B cell (primary cell): Measurements from ENCODE around the gene KPNA4. TPM values are rescaled to one million over a fixed set of nuclear protein-coding genes. Genes with fewer than 3 reads are reported as not detected.
"Not testable (repeated sequence)": the region's sequence is repeated elsewhere in the genome, so short reads cannot be mapped to it uniquely, and the experiment has no call there.

ENCODE experiments used
- ATAC-seq: fragments of 200-7000 bp; cut with Tn5 transposase; one replicate; pipeline ENCODE4 v1.10.0; 2021; ENCODE audit warnings: low read depth, mild to moderate bottlenecking, moderate number of reproducible peaks, moderate library complexity
- CTCF ChIA-PET: fragments of 350-600 bp; sonication (Branson Sonifier 250); formaldehyde crosslinking; loops from one replicate; lab custom pipeline; 2021; ENCODE audit warnings: antibody characterized with exemption, inconsistent platforms; lab: Charles Lee
- POLR2A ChIA-PET: fragments of 350-600 bp; sonication (Branson Sonifier 250); formaldehyde crosslinking; loops from one replicate; lab custom pipeline; 2021; ENCODE audit warnings: antibody characterized with exemption; lab: Charles Lee
- DNase-seq: peaks from one replicate; pipeline ENCODE4 v3.0.0; 2013
- H2AFZ ChIP-seq: 2 replicates; pipeline ENCODE4 v1.6.1; 2012; ENCODE audit warnings: mild to moderate bottlenecking, low read depth, low read length; ENCODE audit not compliant: insufficient read depth, poor library complexity, severe bottlenecking
- H3K27ac ChIP-seq, 2 donors: 1 replicate in 1 of 2; 2 replicates in 1 of 2; pipeline ENCODE4 v1.5.1; 2012 to 2013; ENCODE audit warnings: low read length in 2 of 2, mild to moderate bottlenecking in 2 of 2, moderate library complexity in 1 of 2
- H3K27me3 ChIP-seq, 4 experiments: fragments of 200-600 bp in 1 of 4; sonication (generic) in 1 of 4; replicated peaks in 1 of 4; 1 replicate in 2 of 4; 2 replicates in 2 of 4; pipeline versions ENCODE4 v1.6.1 to v1.7.0; 2013 to 2016; ENCODE audit warnings: low read length in 3 of 4, mild to moderate bottlenecking in 2 of 4, mixed read lengths in 1 of 4, moderate library complexity in 1 of 4; ENCODE audit not compliant: insufficient read depth in 4 of 4, control insufficient read depth in 3 of 4; ENCODE audit errors: control extremely low read depth in 1 of 4
- H3K36me3 ChIP-seq, 2 experiments: replicated peaks in 1 of 2; 1 replicate in 1 of 2; 2 replicates in 1 of 2; pipeline versions ENCODE4 v1.6.1 to v1.7.1; 2013; ENCODE audit warnings: low read length in 1 of 2; ENCODE audit not compliant: insufficient read depth in 2 of 2, control insufficient read depth in 1 of 2; ENCODE audit errors: control extremely low read depth in 1 of 2, extremely low read depth in 1 of 2
- H3K4me1 ChIP-seq, 2 donors: fragments of 200-600 bp in 1 of 2; sonication (generic) in 1 of 2; 1 replicate in 1 of 2; 2 replicates in 1 of 2; pipeline versions ENCODE4 v1.5.1 to v1.6.1; 2013 to 2017; ENCODE audit warnings: low read length in 2 of 2; ENCODE audit not compliant: control insufficient read depth in 2 of 2, insufficient read depth in 2 of 2
- H3K4me2 ChIP-seq: replicated peaks from 2 replicates; pipeline ENCODE3; 2012; ENCODE audit warnings: mild to moderate bottlenecking, low read depth, low read length; ENCODE audit not compliant: poor library complexity, severe bottlenecking
- H3K4me3 ChIP-seq, 5 experiments: fragments of 200-600 bp in 1 of 5; sonication (generic) in 1 of 5; 1 replicate in 3 of 5; 2 replicates in 2 of 5; pipeline versions ENCODE4 v1.5.1 to v1.7.0; 2011 to 2016; ENCODE audit warnings: low read length in 4 of 5, mild to moderate bottlenecking in 4 of 5, low read depth in 2 of 5, control low read depth in 1 of 5, moderate library complexity in 1 of 5; ENCODE audit not compliant: insufficient read depth in 1 of 5; ENCODE audit errors: control extremely low read depth in 1 of 5, extremely low read depth in 1 of 5
- H3K79me2 ChIP-seq: fragments of 200-600 bp; sonication (generic); one replicate; pipeline ENCODE4 v1.6.0; 2016; ENCODE audit warnings: low read length; ENCODE audit not compliant: control insufficient read depth, insufficient read depth
- H3K9ac ChIP-seq: fragments of 200-600 bp; sonication (generic); 2 replicates; pipeline ENCODE4 v1.6.1; 2017; ENCODE audit warnings: mild to moderate bottlenecking, low read length, moderate library complexity
- H3K9me3 ChIP-seq, 3 donors: one replicate each; pipeline versions ENCODE4 v1.6.1 to v1.7.1; 2013; ENCODE audit warnings: low read length in 2 of 3; ENCODE audit not compliant: control insufficient read depth in 2 of 3, insufficient read depth in 1 of 3; ENCODE audit errors: control extremely low read depth in 1 of 3
- H4K20me1 ChIP-seq: 2 replicates; pipeline ENCODE4 v1.6.0; 2012; ENCODE audit warnings: mild to moderate bottlenecking, low read length; ENCODE audit not compliant: insufficient read depth, control insufficient read depth, poor library complexity, severe bottlenecking
- H3K27ac Mint-ChIP-seq: one replicate; pipeline ENCODE4 v1.8.0; 2021; ENCODE audit warnings: mixed read lengths
- H3K27me3 Mint-ChIP-seq: one replicate; pipeline ENCODE4 v1.8.0; 2021; ENCODE audit warnings: mixed read lengths
- H3K4me1 Mint-ChIP-seq: one replicate; pipeline ENCODE4 v1.8.0; 2021; ENCODE audit warnings: mixed read lengths
- H3K4me3 Mint-ChIP-seq: one replicate; pipeline ENCODE4 v1.8.0; 2021; ENCODE audit warnings: mixed read lengths
- H3K9me3 Mint-ChIP-seq: one replicate; pipeline ENCODE4 v1.8.0; 2022; ENCODE audit warnings: mixed read lengths; ENCODE audit not compliant: insufficient read depth
- CTCF ChIP-seq: fragments of 200-600 bp; IDR thresholded peaks from one replicate; pipeline ENCODE4 v1.8.0; 2022; ENCODE audit warnings: antibody characterized with exemption, mild to moderate bottlenecking
- EZH2 ChIP-seq: IDR thresholded peaks from 2 replicates; pipeline ENCODE4 v1.6.1; 2012; ENCODE audit warnings: borderline replicate concordance, low read depth, mild to moderate bottlenecking, moderate library complexity, low read length; ENCODE audit not compliant: insufficient read depth, poor library complexity, severe bottlenecking
- WGBS: methylation state at CpG from one replicate; pipeline ENCODE4 v1.1.5; 2013; ENCODE audit warnings: missing lambda C conversion rate; ENCODE audit not compliant: insufficient coverage; 5-methylcytosine and 5-hydroxymethylcytosine counted together
- intact Hi-C: fragments of 100-400 bp; cut with micrococcal nuclease; formaldehyde crosslinking; loops from one replicate; pipeline ENCODE4 v1.10.0; 2022
- polyA plus RNA-seq: library from polyadenylated mRNA; depleted of rRNA; stranded (reverse); fragments of >200 nt; gene quantifications from 2 replicates; pipeline ENCODE4 v1.2.3, GENCODE V29; 2012
- total RNA-seq, 2 donors: library from RNA; stranded (reverse); fragments of 120-200 nt in 1 of 2; gene quantifications; 1 replicate in 1 of 2; 2 replicates in 1 of 2; pipeline versions ENCODE4 v1.2.3 to v1.2.4, GENCODE V29; 2013 to 2022

The KPNA4 gene
- total and polyA plus RNA-seq, 2 donors (not counting 1 experiment from before 2014, with no cell fraction given) = 9.6 to 55.1 TPM

GRCh38 chr3:160454995-160455394 is 110.4 kb downstream of the KPNA4 start:
- Histone ChIP-seq H4K20me1 (no peaks in the 10 kb centered on the region), H3K79me2 (no peaks in the 10 kb centered on the region), H3K4me1 (peaks cover 3 to 5% of the 10 kb centered on the region in 2 donors), H2AFZ (no peak overlapping the region), H3K9ac (no peak overlapping the region), H3K4me2 (no peak overlapping the region), H3K27ac (no peak overlapping the region), H3K36me3 (no peaks in the 10 kb centered on the region), H3K9me3 (peaks cover 0 to 7% (median 0%) of the 10 kb centered on the region in 3 donors), H3K27me3 (peaks cover 0 to 3% (median 0%) of the 10 kb centered on the region in 4 experiments), H3K4me3 (no peak overlapping the region)
- Mint-ChIP-seq H3K9me3 (no peaks in the 10 kb centered on the region), H3K4me3 (no peak overlapping the region), H3K4me1 (peaks cover 3% of the 10 kb centered on the region), H3K27me3 (no peaks in the 10 kb centered on the region), H3K27ac (no peak overlapping the region)
- WGBS = 91% methylated on average over 1 of the region's 1 CpG
- intact Hi-C loops = no loop called here
- CTCF ChIA-PET = interaction anchor here (0.5 kb wide), 1 partner anchor 46 kb away, joined by 3 read pairs; no protein-coding TSS in a partner anchor
- ATAC-seq = no peak
- TF ChIP-seq CTCF (no peak), EZH2 (no peak)
- no peak for DNase-seq
- POLR2A ChIA-PET = no interaction called here

DNA sequence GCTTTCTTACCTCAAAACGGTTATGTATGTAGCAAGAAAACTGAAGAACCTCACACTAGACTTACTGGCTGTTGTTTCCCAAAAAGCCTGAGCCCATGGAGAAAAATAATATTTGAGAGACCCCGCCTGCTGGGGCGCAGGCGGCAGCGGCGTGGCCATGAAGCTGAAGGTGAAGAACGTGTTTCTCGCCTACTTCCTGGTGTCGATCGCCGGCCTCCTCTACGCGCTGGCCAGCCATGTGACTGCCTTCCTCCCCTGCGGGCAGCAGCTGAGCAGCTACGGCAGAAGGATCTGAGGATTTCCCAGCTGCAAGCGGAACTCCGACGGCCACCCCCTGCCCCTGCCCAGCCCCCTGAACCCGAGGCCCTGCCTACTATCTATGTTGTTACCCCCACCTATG is 113.1 kb downstream of the KPNA4 start:
- H3K4me3 ChIP-seq, ATAC-seq, H3K9ac ChIP-seq, DNase-seq, H3K27ac ChIP-seq, H3K27me3 ChIP-seq, H2AFZ ChIP-seq, H3K27me3 Mint-ChIP-seq, H4K20me1 ChIP-seq, H3K36me3 ChIP-seq, H3K27ac Mint-ChIP-seq, CTCF ChIA-PET, H3K4me2 ChIP-seq, intact Hi-C loops, H3K9me3 Mint-ChIP-seq, POLR2A ChIA-PET, H3K4me3 Mint-ChIP-seq, H3K9me3 ChIP-seq: not testable (repeated sequence)
- 98% methylated on average over 9 of the region's 19 CpGs for WGBS
- H3K4me1 ChIP-seq = peaks cover 16 to 18% of the 10 kb centered on the region in 2 donors
- H3K79me2 ChIP-seq = peaks cover 23% of the 10 kb centered on the region
- H3K4me1 Mint-ChIP-seq = peaks cover 25% of the 10 kb centered on the region
